Activated CD4-positive, alpha-beta memory T cell treated with anti-CD3 and anti-CD28 coated beads, Interleukin-2, amount 10 ng/mL, durations not matched to agents 7 days and 5 days (primary cell): ENCODE measurements around the gene TANGO2. TPM values are rescaled to one million over a fixed set of nuclear protein-coding genes. Genes with fewer than 3 reads are reported as not detected.

ENCODE experiments used
- CTCF ChIA-PET: fragments of 350-600 bp; sonication (Branson Sonifier 250); formaldehyde crosslinking; loops from one replicate; lab custom pipeline; 2021; ENCODE audit warnings: antibody characterized with exemption, inconsistent platforms; lab: Charles Lee
- POLR2A ChIA-PET: fragments of 350-600 bp; sonication (Branson Sonifier 250); formaldehyde crosslinking; loops from one replicate; lab custom pipeline; 2021; ENCODE audit warnings: antibody characterized with exemption; lab: Charles Lee
- DNase-seq: peaks from one replicate; pipeline ENCODE4 v3.0.0-alpha.2; 2020
- H3K27ac Mint-ChIP-seq: one replicate; pipeline ENCODE4 v1.8.0; 2021; ENCODE audit warnings: mild to moderate bottlenecking, mixed read lengths
- H3K27me3 Mint-ChIP-seq: one replicate; pipeline ENCODE4 v1.8.0; 2021; ENCODE audit warnings: mixed read lengths
- H3K36me3 Mint-ChIP-seq: one replicate; pipeline ENCODE4 v1.8.0; 2021; ENCODE audit warnings: low read depth, mixed read lengths
- H3K4me1 Mint-ChIP-seq: one replicate; pipeline ENCODE4 v1.8.0; 2021; ENCODE audit warnings: mixed read lengths
- H3K4me3 Mint-ChIP-seq: one replicate; pipeline ENCODE4 v1.8.0; 2021; ENCODE audit warnings: mild to moderate bottlenecking, mixed read lengths
- H3K9me3 Mint-ChIP-seq: one replicate; pipeline ENCODE4 v1.8.0; 2021; ENCODE audit warnings: mixed read lengths
- total RNA-seq, 2 experiments: library from RNA; stranded (reverse); gene quantifications; one replicate each; pipeline ENCODE4 v1.2.3, GENCODE V29; 2021

The TANGO2 gene
- total RNA-seq, 2 experiments from 2014 or later = 39.1 to 44.5 TPM

DNA sequence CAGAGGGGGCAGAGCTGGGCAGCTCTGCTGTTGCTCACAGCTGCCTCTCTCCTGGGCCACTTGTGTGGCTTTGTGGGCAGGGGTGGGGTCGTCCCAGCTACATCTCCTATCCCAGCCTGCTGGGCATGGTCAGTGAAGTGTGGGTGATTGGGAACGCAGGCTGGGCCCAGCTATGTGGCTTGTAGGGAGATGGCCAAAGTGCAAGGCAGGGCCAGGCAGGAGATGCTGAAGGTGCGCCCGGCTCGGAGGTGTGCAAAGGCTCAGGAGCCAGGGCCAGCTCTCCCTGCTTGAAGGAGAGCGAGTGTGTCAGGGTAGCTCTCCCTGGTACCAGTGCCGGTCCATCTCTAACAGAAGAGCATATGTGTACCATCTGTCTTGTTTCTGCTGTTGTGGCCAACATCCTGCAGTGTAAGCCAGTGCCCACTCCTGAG is 86.6 kb downstream of the TANGO2 start:
- no peaks in the 10 kb centered on the region for H3K27me3 Mint-ChIP-seq
- H3K4me3 Mint-ChIP-seq = no peak overlapping the region
- no peak for DNase-seq
- H3K36me3 Mint-ChIP-seq = peaks cover 54% of the 10 kb centered on the region
- no peak overlapping the region for H3K27ac Mint-ChIP-seq
- POLR2A ChIA-PET = interaction anchor here (1.1 to 4.4 kb wide), 2 partner anchors 10 to 400 kb away, joined by 3 to 35 read pairs; partner anchors contain the start of genes MED15, RANBP1 and TRMT2A
- H3K9me3 Mint-ChIP-seq = no peaks in the 10 kb centered on the region
- peaks cover 9% of the 10 kb centered on the region for H3K4me1 Mint-ChIP-seq
- CTCF ChIA-PET = no interaction called here

DNA sequence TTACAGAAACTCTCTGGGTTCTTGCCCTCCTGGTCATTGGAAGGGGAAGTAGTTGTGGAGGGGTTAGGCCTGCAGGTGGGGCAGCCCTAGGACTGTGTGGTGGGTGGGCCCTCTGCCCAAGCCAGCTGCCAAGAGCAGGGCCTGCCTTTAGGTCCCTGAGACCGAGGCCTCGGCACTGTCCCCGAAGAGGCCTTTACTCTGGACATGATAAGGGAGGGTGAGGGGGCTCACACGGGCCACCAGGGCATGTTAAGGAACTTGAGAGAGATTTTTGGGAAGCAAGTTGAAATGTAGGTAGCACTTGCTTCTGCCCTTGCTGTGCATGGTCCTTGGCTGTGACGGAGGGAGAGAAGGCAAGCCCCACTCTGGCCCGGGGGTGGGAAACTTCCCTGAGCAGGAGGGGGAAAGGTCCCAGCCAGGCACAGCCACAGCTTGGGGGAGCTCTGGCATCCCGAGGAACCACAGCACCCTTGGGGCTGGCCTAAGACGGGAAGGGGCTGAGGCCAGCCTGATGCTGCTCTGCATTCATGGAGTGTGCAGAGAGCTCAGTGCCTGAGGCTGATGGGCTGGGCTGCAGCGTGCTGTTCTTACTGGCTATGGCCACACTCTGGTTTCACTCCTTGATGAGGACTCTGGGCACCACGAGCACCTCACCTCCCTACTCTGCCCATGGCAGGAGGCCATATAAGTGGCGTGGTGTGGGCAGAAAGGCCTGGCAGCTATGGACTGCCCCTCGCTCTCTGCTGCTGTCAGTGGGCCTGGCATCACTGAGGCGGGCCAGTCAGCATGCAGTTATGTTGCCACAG is 87.2 kb downstream of the TANGO2 start:
- Mint-ChIP-seq H3K9me3 (no peaks in the 10 kb centered on the region), H3K36me3 (peaks cover 50% of the 10 kb centered on the region), H3K27me3 (no peaks in the 10 kb centered on the region), H3K4me1 (peaks cover 9% of the 10 kb centered on the region), H3K27ac (no peak overlapping the region), H3K4me3 (no peak overlapping the region)
- DNase-seq = no peak
- POLR2A ChIA-PET = interaction anchor here (1.1 to 4.4 kb wide), 4 partner anchors 9 to 400 kb away, joined by 3 to 35 read pairs (median 4); partner anchors contain the start of genes MED15, RANBP1 and TRMT2A
- CTCF ChIA-PET = no interaction called here

DNA sequence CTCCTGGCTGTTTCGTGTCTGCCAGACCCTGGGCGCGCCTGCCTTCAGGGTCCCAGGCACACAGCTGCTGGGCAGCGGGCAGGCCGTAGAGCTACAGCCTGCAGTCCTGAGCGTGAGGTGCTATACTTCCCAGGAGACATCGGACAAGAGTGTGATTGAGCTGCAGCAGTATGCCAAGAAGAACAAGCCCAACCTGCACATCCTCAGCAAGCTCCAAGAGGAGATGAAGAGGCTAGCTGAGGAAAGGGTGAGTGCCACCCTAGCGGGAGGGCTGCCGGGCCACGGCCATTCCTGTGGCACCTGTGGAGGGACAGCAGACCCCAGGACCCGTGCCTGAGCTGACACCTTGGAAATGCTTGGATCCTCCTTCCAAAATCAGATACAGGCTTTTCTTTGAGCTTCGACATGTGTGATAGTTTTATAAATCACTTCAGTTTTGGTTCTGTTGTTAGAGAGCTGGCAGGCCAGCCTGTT is 87.9 kb downstream of the TANGO2 start:
- Mint-ChIP-seq H3K9me3 (no peaks in the 10 kb centered on the region), H3K36me3 (peaks cover 51% of the 10 kb centered on the region), H3K27me3 (no peaks in the 10 kb centered on the region), H3K4me3 (no peak overlapping the region), H3K27ac (peak overlapping the region; percentile 38), H3K4me1 (peaks cover 9% of the 10 kb centered on the region)
- ChIA-PET POLR2A (interaction anchor here (1.1 to 4.4 kb wide), 4 partner anchors 8 to 399 kb away, joined by 3 to 35 read pairs (median 4); partner anchors contain the start of genes MED15, RANBP1 and TRMT2A), CTCF (no interaction called here)
- DNase-seq = no peak

DNA sequence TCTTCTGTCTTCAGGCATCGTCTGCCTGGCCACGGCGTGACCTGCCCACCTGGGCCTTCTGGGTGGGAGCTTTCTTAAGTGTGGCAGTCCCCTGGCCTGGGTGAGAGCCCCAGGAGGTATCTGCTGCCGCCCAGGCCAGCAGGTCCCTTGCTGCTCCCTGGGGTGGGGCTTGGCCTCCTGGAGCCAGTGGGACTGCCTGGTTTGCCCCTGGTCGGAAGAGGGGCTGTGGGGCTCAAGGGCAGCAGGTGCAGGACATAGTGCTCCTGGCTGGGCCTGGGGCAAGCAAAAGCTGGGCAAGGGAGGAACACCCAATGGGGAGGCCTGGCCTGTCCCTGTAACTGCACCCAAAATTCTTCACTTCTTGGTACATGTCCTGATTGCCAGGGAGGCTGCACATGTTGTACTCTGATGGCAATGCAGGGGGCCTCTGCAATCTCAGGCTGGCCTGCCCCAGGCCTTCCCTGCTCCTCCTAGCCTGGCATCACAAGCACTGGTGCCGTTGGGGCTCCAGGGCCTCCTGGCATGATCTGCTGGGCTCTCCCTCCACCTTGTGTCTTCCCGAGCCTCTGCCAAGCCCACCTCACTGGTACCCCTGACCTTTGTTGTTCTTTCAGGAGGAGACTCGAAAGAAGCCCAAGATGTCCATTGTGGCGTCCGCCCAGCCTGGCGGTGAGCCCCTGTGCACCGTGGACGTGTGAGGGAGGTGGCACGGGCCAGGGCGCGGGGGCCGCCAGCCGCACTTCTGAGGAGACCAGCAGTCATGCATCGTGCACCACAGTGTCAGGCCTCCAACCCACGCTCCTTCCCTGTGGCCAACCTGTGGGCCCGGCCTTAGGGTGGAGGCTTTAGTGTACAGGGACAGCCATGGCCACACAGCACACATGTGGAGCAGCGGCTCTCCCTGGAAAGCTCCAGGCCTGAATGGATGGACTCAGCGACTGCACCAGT is 88.8 kb downstream of the TANGO2 start:
- Mint-ChIP-seq H3K36me3 (peaks cover 59% of the 10 kb centered on the region), H3K27me3 (no peaks in the 10 kb centered on the region), H3K4me1 (peaks cover 16% of the 10 kb centered on the region), H3K27ac (peak overlapping the region; percentile 19), H3K9me3 (no peaks in the 10 kb centered on the region), H3K4me3 (no peak overlapping the region)
- CTCF ChIA-PET = interaction anchor here (1.0 kb wide), 1 partner anchor 18 kb away, joined by 3 read pairs; no protein-coding TSS in a partner anchor
- DNase-seq = no peak
- POLR2A ChIA-PET = interaction anchor here (1.2 to 4.4 kb wide), 4 partner anchors 7 to 27 kb away, joined by 3 to 35 read pairs (median 12); partner anchors contain the start of genes RANBP1 and TRMT2A

DNA sequence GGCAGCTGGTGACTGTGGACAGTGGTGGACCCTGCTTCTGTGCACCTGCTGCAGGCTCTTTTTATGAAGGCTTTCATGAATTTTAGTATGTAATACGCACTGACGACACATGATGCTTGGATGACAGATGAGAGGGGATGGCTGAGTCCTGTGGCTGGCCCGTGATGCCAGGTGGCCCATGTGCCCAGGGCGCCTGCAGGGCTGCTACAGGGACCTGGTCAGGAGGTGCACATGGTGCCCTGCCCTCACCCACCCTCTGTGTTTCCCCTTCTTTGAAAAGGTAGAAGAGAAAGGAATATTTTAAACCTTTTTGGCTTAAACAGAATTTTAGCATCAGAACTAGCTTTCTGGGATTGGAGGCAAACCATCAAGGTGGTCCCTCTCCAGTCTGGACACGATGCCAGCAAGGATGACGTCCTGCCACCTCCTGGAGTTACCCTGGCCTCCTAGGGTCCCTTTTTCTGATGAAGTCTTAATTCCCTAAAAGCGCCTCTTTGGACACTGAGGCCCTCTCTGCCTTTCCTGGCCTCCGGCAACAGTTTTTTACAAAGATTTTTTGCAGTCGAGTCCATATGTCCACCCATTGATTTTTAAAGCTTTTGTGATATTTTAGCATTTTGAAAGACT is 89.6 kb downstream of the TANGO2 start:
- H3K27me3 Mint-ChIP-seq = no peaks in the 10 kb centered on the region
- POLR2A ChIA-PET = interaction anchor here (1.6 to 3.9 kb wide), 2 partner anchors 8 to 14 kb away, joined by 3 to 21 read pairs; no protein-coding TSS in a partner anchor
- peaks cover 64% of the 10 kb centered on the region for H3K36me3 Mint-ChIP-seq
- CTCF ChIA-PET = interaction anchor here (0.7 to 1.0 kb wide), 2 partner anchors 19 to 31 kb away, joined by 3 to 4 read pairs; no protein-coding TSS in a partner anchor
- H3K27ac Mint-ChIP-seq = no peak overlapping the region
- H3K9me3 Mint-ChIP-seq = no peaks in the 10 kb centered on the region
- no peak overlapping the region for H3K4me3 Mint-ChIP-seq
- DNase-seq = no peak
- H3K4me1 Mint-ChIP-seq = peaks cover 22% of the 10 kb centered on the region

DNA sequence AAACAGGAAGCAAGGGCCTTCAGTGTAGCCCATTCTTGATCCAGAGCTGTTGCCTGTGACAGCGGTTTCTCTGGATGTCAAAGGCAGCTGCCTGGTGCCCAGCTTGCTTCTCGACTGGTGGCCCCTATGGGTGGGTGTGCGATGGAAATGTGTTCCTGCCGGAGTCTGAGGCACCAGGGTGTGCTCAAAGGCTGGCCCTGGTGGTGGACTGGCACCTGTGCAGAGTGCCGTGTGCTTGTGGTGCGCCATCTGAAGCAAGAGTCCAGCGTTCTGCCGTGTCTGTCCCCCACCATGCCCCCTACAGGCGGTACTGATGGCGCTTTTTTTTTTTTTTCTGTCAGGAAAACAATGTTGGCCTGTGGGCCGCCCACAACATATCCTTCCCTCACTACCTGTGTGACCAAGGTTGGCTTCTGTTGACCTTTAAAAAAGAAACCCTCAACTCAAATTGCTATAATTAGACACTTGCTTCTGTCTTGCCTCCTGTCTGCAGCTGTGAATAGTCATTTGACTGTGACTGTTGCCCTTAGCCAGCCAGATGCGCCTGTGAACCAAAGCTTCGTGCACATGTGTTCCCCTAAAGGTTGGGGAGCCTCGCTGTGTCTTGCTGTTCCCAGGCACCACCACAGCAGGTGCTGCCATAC is 90.3 kb downstream of the TANGO2 start:
- Mint-ChIP-seq H3K36me3 (peaks cover 59% of the 10 kb centered on the region), H3K4me1 (peaks cover 25% of the 10 kb centered on the region), H3K4me3 (peak overlapping the region; percentile 10), H3K27ac (peak overlapping the region; percentile 45), H3K9me3 (no peaks in the 10 kb centered on the region), H3K27me3 (no peaks in the 10 kb centered on the region)
- ChIA-PET CTCF (interaction anchor here (0.7 to 1.3 kb wide), 3 partner anchors 10 to 32 kb away, joined by 3 to 4 read pairs (median 4); no protein-coding TSS in a partner anchor), POLR2A (interaction anchor here (1.6 to 3.9 kb wide), 2 partner anchors 9 to 14 kb away, joined by 3 to 21 read pairs; no protein-coding TSS in a partner anchor)
- no peak for DNase-seq

DNA sequence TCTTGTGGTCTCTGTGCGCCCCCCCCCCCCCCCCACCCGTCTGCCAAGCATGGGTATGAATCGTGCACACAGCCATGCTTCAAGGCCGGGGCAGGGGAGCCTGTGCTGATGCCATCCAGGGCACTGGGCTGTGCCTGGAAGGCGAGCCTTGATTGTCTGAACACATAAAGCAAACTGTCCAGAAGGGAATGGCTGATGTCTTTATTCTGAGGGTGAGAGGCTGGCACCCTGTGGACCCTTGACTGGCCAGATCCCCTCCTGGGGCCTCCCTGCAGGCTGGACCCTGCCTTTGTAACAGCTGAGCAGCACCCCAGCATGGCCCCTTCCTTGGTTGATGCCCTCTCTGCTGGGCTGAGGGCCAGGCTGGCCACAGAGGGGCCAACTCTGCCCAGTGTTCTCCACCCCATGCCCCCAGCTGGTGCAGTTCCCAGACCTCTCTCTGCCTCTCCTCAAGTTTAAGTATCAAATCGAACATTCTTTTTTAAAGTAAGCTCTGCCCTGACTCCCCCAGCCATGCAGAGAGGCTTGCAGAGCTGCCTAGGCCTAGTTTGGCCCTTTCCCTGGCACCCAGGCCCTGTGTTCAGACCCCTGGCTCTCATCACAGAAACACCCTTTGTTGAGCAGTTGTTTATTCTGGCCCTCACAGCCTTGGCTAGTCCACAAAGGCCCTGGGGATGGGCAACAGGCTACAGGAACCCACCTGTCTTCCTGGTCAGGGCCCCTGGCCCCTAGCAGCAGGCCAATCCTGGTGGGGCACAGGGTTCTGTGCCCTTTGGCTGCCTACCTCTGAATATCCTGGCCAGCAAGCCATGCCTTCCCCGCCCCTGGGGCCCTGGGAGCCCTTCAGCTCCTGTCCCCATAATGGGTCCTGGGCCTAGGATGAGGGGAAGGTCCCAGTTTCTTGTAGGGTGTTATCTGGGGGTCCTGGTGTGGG is 91.0 kb downstream of the TANGO2 start:
- Mint-ChIP-seq H3K27me3 (no peaks in the 10 kb centered on the region), H3K9me3 (no peaks in the 10 kb centered on the region), H3K4me1 (peaks cover 28% of the 10 kb centered on the region), H3K4me3 (no peak overlapping the region), H3K36me3 (peaks cover 55% of the 10 kb centered on the region), H3K27ac (peak overlapping the region; percentile 52)
- CTCF ChIA-PET = interaction anchor here (1.3 kb wide), 1 partner anchor 11 kb away, joined by 4 read pairs; no protein-coding TSS in a partner anchor
- POLR2A ChIA-PET = interaction anchor here (0.8 to 3.9 kb wide), 3 partner anchors 10 to 13 kb away, joined by 3 to 21 read pairs (median 3); no protein-coding TSS in a partner anchor
- no peak for DNase-seq

DNA sequence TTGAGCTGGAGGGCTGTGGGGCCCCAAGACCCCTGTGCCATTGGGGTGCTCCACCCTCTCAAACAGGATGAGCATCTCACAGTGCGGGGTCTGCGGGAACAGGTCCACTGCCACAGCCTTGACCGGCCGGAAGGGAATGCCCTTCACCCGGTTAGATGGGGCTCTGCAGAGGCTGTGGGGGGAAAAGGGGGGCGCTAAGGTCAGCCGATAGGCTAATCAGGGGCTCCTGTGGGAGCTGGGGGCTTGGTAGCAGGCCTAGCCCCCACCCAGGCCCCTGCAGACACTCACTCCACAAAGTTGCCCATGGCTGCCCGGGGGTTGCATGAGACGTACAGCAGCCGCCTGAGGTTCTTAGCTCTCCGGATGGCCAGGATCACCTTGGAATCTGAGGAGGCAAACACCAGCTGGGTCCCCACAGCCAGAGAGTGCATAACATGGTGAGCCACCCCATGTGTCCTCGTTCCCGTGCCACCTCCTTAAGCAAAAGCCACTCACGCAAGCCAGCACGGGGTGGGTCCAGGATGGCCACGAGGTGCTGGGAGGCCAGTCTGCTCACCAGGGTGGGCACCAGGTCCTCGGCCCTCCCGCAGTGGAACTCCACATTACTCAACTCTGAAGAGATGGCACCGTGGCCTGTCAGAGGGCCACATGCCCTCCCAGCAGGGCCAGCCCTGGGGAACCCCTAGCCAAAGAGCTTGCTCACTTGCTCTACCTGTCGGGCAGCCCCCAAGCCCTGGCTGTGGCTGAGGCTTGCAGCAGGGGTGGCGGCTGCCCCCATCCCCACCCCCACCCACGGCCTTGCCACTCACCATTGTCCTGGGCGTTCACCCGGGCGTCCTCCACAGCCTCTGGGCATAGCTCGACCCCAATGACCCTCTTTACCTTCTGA is 92.0 kb downstream of the TANGO2 start:
- ChIA-PET CTCF (interaction anchor here (1.3 kb wide), 1 partner anchor 12 kb away, joined by 4 read pairs; no protein-coding TSS in a partner anchor), POLR2A (interaction anchor here (0.8 to 3.9 kb wide), 2 partner anchors 11 kb away, joined by 3 to 21 read pairs; no protein-coding TSS in a partner anchor)
- Mint-ChIP-seq H3K27ac (no peak overlapping the region), H3K9me3 (no peaks in the 10 kb centered on the region), H3K4me1 (peaks cover 28% of the 10 kb centered on the region), H3K36me3 (peaks cover 51% of the 10 kb centered on the region), H3K27me3 (no peaks in the 10 kb centered on the region), H3K4me3 (no peak overlapping the region)
- DNase-seq = no peak

DNA sequence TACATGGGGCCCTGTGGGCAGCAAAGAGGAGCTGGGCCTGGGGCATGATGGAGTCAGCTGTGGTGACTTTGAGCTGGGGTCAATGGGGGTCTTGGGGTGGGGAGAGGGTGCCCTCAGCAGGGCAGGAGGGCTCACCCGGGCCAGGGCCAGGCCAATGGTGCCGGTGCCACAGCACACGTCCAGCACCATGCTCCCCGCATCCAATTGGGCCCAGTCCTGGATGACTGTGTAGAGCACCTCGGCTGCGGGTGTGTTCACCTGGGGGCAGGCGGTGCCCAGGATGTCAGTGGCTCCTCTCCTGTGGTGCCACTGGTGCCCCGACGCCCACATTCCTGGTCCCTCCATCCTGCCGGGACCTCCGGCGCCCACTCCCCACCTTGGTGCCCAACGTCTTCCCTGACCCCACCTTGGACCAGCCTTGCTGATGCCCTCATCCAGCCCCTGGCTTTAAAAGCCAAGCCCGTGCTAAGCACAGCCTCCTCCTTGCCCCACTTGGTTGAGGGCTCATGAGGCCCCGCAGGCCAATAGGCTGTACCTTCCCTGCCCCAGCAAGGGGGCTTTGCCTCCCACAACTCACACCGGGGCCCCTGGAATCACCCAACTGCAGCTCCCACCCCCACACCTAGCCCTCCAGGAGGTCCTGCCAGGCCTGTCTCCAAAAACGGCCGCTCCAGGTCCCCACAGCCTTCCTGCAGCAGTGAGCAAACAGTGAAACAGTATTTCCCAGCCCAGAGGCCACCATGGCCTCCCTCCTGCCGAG is 92.8 kb downstream of the TANGO2 start:
- Mint-ChIP-seq H3K9me3 (no peaks in the 10 kb centered on the region), H3K27me3 (no peaks in the 10 kb centered on the region), H3K4me3 (peak overlapping the region; percentile 28), H3K27ac (peak overlapping the region; percentile 52), H3K36me3 (peaks cover 51% of the 10 kb centered on the region), H3K4me1 (peaks cover 35% of the 10 kb centered on the region)
- no peak for DNase-seq
- ChIA-PET CTCF (no interaction called here), POLR2A (interaction anchor here (3.9 kb wide), 1 partner anchor 11 kb away, joined by 21 read pairs; no protein-coding TSS in a partner anchor)
